MM.1S (cell line): ENCODE data around the gene CETP.
"Not testable (repeated sequence)": the region's sequence is repeated elsewhere in the genome, so short reads cannot be mapped to it uniquely, and the experiment has no call there.

Experiments used
- DNase-seq: peaks from one replicate; pipeline ENCODE4 v3.0.0-alpha.2; 2015
- H2AFZ ChIP-seq: fragments of 300-600 bp; sonication (generic); 2 replicates; pipeline ENCODE4 v1.6.0; 2016; ENCODE audit warnings: antibody characterized with exemption, low read length
- H3F3A ChIP-seq: fragments of 300-600 bp; sonication (generic); 2 replicates; pipeline ENCODE4 v1.6.1; 2016; ENCODE audit warnings: mild to moderate bottlenecking, antibody characterized with exemption, low read length, moderate library complexity, mixed read lengths; ENCODE audit not compliant: insufficient read depth
- H3K27ac ChIP-seq: fragments of 300-600 bp; sonication (generic); 2 replicates; pipeline ENCODE4 v1.5.1; 2016; ENCODE audit warnings: mild to moderate bottlenecking, low read length
- H3K27me3 ChIP-seq: fragments of 300-600 bp; sonication (generic); replicated peaks from 2 replicates; pipeline ENCODE4 v1.6.0; 2016; ENCODE audit warnings: low read length; ENCODE audit not compliant: insufficient read depth
- H3K36me3 ChIP-seq: fragments of 300-600 bp; sonication (generic); replicated peaks from 2 replicates; pipeline ENCODE4 v1.6.1; 2016; ENCODE audit warnings: mild to moderate bottlenecking, low read length, mixed read lengths; ENCODE audit not compliant: insufficient read depth
- H3K4me1 ChIP-seq: fragments of 300-600 bp; sonication (generic); 2 replicates; pipeline ENCODE4 v1.6.1; 2016; ENCODE audit warnings: low read length, mixed read lengths
- H3K4me2 ChIP-seq: fragments of 300-600 bp; sonication (generic); 2 replicates; pipeline ENCODE4 v1.6.0; 2016; ENCODE audit warnings: low read depth, low read length
- H3K4me3 ChIP-seq: fragments of 300-600 bp; sonication (generic); 2 replicates; pipeline ENCODE4 v1.5.1; 2016; ENCODE audit warnings: low read length, mixed read lengths
- H3K79me2 ChIP-seq: fragments of 300-600 bp; sonication (generic); 2 replicates; pipeline ENCODE4 v1.6.1; 2016; ENCODE audit warnings: mixed run types, low read length, mixed read lengths
- H3K9ac ChIP-seq: fragments of 300-600 bp; sonication (generic); 2 replicates; pipeline ENCODE4 v1.6.1; 2016; ENCODE audit warnings: low read length, mixed read lengths
- H3K9me2 ChIP-seq: fragments of 300-600 bp; sonication (generic); replicated peaks from 2 replicates; pipeline ENCODE4 v1.6.1; 2016; ENCODE audit warnings: mild to moderate bottlenecking, low read length, mixed read lengths; ENCODE audit not compliant: insufficient read depth
- H3K9me3 ChIP-seq: fragments of 300-600 bp; sonication (generic); replicated peaks from 2 replicates; pipeline ENCODE4 v1.6.1; 2016; ENCODE audit warnings: mild to moderate bottlenecking, low read length, mixed read lengths; ENCODE audit not compliant: insufficient read depth
- H4K20me1 ChIP-seq: fragments of 300-600 bp; sonication (generic); 2 replicates; pipeline ENCODE4 v1.6.1; 2016; ENCODE audit warnings: mild to moderate bottlenecking, low read length, moderate library complexity, mixed read lengths; ENCODE audit not compliant: insufficient read depth
- CTCF ChIP-seq: fragments of 300-600 bp; sonication (generic); IDR thresholded peaks from 2 replicates; pipeline ENCODE4 v1.5.1; 2016; ENCODE audit warnings: antibody characterized with exemption, low read length, mixed read lengths
- EZH2 ChIP-seq: fragments of 300-600 bp; sonication (generic); optimal IDR thresholded peaks from 2 replicates; pipeline ENCODE3; 2017; ENCODE audit warnings: low read depth, mild to moderate bottlenecking, antibody characterized with exemption, low read length, mixed read lengths
- EZH2phosphoT487 ChIP-seq: fragments of 300-600 bp; sonication (generic); IDR thresholded peaks from 2 replicates; pipeline ENCODE4 v1.6.1; 2018; ENCODE audit warnings: antibody characterized with exemption, low read length

CETP gene

GRCh38 chr16:57003439-57004386 is 42.0 kb downstream of the CETP start:
- no peak overlapping the region for H3K4me2 ChIP-seq
- TF ChIP-seq EZH2 (no peak), CTCF (no peak), EZH2phosphoT487 (no peak)
- no peak overlapping the region for H2AFZ ChIP-seq
- no peak overlapping the region for H3K4me3 ChIP-seq
- H3K9ac ChIP-seq, result no peak overlapping the region
- H3K9me3 ChIP-seq, result no peaks in the 10 kb centered on the region
- H3K36me3 ChIP-seq, result no peaks in the 10 kb centered on the region
- no peaks in the 10 kb centered on the region for H3K27me3 ChIP-seq
- DNase-seq, result no peak
- no peak overlapping the region for H3K27ac ChIP-seq
- no peaks in the 10 kb centered on the region for H3K4me1 ChIP-seq
- no peaks in the 10 kb centered on the region for H3F3A ChIP-seq
- no peaks in the 10 kb centered on the region for H3K79me2 ChIP-seq
- no peaks in the 10 kb centered on the region for H4K20me1 ChIP-seq
- no peaks in the 10 kb centered on the region for H3K9me2 ChIP-seq

- Histone ChIP-seq H2AFZ (no peak overlapping the region), H3K27ac (no peak overlapping the region), H3K9me3 (no peaks in the 10 kb centered on the region), H3K79me2 (no peaks in the 10 kb centered on the region), H3F3A (no peaks in the 10 kb centered on the region), H3K9me2 (no peaks in the 10 kb centered on the region), H3K4me2 (no peak overlapping the region), H3K36me3 (no peaks in the 10 kb centered on the region), H3K27me3 (no peaks in the 10 kb centered on the region), H3K4me1 (no peaks in the 10 kb centered on the region), H3K9ac (no peak overlapping the region), H3K4me3 (no peak overlapping the region), H4K20me1 (no peaks in the 10 kb centered on the region)
- TF ChIP-seq EZH2 (no peak), CTCF (no peak), EZH2phosphoT487 (no peak)
- no peak for DNase-seq
These were observed 42.9 kb downstream of the CETP start for GRCh38 chr16:57004387-57005250.

- H3K9ac ChIP-seq, H3K79me2 ChIP-seq, H3K4me3 ChIP-seq, H2AFZ ChIP-seq, H3K36me3 ChIP-seq, H3K27ac ChIP-seq, H3K4me2 ChIP-seq, H3F3A ChIP-seq, H3K27me3 ChIP-seq, H3K9me3 ChIP-seq, H3K4me1 ChIP-seq, H4K20me1 ChIP-seq, H3K9me2 ChIP-seq, DNase-seq: not testable (repeated sequence)
These were observed 43.8 kb downstream of the CETP start for GRCh38 chr16:57005597-57005996.
